ENCODE data around the gene ULBP3.

The ULBP3 gene

DNA sequence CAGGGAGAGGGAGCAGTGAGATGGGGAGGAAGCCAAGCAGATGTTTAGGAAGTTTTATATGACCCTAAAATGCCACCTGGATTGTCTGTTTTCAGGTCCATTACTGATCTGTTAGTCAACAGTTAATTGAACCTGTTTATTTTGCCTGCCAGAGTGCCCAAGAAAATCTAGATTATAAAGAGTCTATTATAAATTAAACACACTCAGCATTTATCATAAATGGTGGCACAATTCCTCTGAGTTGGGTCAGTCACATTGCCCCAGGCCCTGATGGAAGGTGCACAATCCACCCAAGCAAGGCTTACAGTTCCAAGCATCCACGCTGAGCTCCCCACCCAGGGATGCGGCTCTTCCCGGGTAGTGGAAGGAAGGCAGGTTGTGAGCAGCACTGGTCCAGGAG, 21.4 kb upstream of the ULBP3 start:
- TF ChIP-seq, protein P1, sequence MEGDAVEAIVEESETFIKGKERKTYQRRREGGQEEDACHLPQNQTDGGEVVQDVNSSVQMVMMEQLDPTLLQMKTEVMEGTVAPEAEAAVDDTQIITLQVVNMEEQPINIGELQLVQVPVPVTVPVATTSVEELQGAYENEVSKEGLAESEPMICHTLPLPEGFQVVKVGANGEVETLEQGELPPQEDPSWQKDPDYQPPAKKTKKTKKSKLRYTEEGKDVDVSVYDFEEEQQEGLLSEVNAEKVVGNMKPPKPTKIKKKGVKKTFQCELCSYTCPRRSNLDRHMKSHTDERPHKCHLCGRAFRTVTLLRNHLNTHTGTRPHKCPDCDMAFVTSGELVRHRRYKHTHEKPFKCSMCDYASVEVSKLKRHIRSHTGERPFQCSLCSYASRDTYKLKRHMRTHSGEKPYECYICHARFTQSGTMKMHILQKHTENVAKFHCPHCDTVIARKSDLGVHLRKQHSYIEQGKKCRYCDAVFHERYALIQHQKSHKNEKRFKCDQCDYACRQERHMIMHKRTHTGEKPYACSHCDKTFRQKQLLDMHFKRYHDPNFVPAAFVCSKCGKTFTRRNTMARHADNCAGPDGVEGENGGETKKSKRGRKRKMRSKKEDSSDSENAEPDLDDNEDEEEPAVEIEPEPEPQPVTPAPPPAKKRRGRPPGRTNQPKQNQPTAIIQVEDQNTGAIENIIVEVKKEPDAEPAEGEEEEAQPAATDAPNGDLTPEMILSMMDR (IDR thresholded peaks at IDR 0.05; ENCODE audit: control insufficient read depth, extremely low read depth, insufficient read depth) = no peak
- DNase-seq (ENCODE audit: low read depth) = no peak
- no peak overlapping the region for H3K4me3 ChIP-seq (ENCODE audit: low read depth, low read length)

DNA sequence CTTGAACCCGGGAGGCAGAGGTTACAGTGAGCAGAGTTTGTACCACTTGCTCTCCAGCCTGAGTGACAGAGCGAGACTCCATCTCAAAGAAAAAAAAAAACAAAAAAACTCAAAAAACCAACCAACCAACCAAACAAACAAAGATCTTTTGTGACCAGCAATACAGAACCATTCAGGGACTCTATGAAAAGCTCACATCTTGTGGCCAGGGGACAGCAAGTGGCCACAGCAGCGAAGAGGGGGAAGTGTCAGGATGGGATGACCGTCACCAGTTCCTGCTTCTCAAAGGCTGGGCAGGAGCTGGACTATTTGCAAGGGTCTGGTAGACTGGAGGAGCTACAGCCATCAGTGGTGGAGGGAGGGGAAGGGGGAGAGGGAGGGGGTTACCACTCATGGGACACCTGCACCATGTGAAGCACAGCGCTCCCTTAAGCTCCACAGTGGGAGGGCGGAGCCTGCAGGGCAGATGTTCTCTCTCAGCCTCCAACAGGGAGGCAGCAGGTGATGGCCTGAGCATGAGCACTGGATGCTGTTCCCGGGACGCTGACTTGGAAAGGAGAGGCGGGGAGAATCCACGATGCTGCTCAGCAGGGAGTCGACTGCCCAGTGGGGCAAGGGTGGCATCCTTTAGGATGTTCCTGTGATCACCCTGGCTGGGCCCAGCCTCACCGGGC, 19.7 kb upstream of the ULBP3 start:
- TF ChIP-seq, protein P1 (IDR thresholded peaks at IDR 0.05; ENCODE audit: control insufficient read depth, extremely low read depth, insufficient read depth) = no peak
- DNase-seq (ENCODE audit: low read depth) = no peak
- H3K4me3 ChIP-seq (ENCODE audit: low read depth, low read length) = no peak overlapping the region

DNA sequence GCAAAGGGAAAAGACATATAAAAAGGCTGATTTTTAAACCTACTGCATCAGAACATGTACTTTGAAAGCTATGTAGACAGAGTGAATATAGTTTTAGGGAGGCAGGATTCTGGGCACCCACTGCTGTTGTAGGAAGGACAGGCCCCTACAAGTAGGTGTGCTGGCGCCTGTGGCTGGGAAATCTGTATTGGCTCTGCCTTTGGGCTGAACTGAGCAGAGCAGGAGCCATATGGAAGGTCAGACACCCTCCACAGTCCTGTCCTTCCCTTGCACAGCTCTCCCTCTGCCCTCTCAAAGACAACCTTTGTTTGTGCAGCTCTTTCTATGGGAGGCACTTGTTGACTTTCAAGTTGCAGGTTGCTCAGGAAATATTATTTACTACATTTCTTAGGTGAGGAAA, 18.4 kb upstream of the ULBP3 start:
- H3K4me3 ChIP-seq (ENCODE audit: low read depth, low read length) = no peak overlapping the region
- DNase-seq (ENCODE audit: low read depth) = no peak
- TF ChIP-seq, protein P1 (IDR thresholded peaks at IDR 0.05; ENCODE audit: control insufficient read depth, extremely low read depth, insufficient read depth) = no peak

DNA sequence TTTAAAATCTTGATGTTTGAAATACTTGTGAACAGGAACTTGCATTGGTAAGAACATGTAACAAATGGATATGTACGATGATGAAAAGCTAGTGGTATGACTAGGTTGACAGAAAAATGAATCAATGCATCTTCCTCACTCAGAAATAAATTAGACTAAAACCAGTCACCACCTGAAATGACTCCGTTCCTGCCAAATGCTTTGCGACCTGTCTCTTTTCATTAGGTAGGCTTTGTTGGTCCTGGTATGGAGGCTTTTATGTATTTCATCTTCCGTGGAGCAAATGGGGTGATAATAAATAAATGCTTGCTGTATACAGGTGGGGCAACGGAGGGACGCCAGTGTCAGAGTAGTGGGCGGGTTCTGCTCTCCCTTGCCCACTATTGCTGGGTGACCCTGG, 17.1 kb upstream of the ULBP3 start:
- TF ChIP-seq, protein P1 (IDR thresholded peaks at IDR 0.05; ENCODE audit: control insufficient read depth, extremely low read depth, insufficient read depth) = no peak
- DNase-seq (ENCODE audit: low read depth) = no peak

DNA sequence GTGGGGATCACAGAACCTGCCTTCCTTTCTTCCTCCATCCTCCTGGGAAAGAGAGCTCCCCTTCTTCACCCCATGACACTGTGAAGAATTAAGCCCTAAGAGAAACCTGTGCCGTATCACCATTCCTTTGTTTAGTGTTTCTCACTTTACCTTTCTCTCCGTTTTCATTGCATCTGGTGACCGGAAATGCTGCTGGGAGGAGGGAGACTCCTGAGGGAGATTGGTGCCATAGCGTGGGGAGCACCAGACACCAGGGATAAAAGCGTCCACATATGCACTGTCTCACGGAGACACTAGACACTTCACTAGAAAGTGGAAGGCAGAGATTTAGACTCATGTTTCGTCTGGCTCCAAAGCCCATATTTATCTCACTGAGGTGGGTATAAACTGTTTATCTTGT, 15.5 kb upstream of the ULBP3 start:
- no peak overlapping the region for H3K4me3 ChIP-seq (ENCODE audit: low read depth, low read length)
- TF ChIP-seq, protein P1 (IDR thresholded peaks at IDR 0.05; ENCODE audit: control insufficient read depth, extremely low read depth, insufficient read depth) = no peak
- DNase-seq (ENCODE audit: low read depth) = no peak

More for the DNA sequence above, 17.1 kb upstream of the ULBP3 start:
- no peak overlapping the region for H3K4me3 ChIP-seq (ENCODE audit: low read depth, low read length)

DNA sequence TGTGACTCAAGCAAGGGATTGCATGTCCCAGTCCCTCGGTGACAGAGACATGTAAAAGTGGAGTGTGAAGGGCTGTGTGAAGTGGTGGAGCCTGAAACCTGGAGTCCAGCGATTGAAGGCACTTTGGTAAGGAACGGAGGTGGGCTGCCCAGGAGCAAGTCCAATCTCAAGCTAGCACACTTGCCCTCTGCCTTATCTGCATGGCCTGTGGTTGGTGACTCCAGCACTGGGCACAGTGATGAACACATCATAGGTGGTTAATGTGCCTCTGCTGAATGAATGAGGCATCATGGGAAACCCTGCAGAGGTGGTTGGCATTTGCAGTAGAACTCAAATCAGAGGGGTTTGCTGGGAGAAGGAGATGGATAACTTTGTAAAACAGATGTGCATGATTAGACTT, 14.9 kb upstream of the ULBP3 start:
- TF ChIP-seq, protein P1 (IDR thresholded peaks at IDR 0.05; ENCODE audit: control insufficient read depth, extremely low read depth, insufficient read depth) = no peak
- no peak for DNase-seq (ENCODE audit: low read depth)
- H3K4me3 ChIP-seq (ENCODE audit: low read depth, low read length) = no peak overlapping the region

DNA sequence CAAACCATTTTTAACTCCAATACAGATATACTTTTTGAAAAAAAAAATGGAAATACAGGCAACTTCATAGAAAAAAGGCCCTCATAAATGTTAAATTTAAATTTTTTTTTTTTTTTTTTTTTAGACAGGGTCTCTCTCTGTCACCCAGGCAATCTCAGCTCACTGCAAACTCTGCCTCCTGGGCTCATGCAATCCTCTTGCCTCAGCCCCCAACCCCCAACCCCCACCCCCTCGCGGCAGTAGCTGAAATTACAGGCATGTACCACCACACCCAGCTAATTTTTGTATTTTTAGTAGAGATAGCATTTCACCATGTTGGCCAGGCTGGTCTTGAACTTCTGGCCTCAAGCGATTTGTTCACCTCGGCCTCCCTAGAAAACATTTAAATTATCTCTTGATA, 12.8 kb upstream of the ULBP3 start:
- no peak for DNase-seq (ENCODE audit: low read depth)

More for the DNA sequence above, 12.8 kb upstream of the ULBP3 start:
- TF ChIP-seq, protein P1 (IDR thresholded peaks at IDR 0.05; ENCODE audit: control insufficient read depth, extremely low read depth, insufficient read depth) = no peak
- H3K4me3 ChIP-seq (ENCODE audit: low read depth, low read length) = no peak overlapping the region
